Subcutaneous abdominal adipose tissue (tissue), 5 donors: Measurements from ENCODE around the gene TFDP1.
"Not testable (repeated sequence)": the region's sequence is repeated elsewhere in the genome, so short reads cannot be mapped to it uniquely, and the experiment has no call there.

Source experiments
- H3K27ac ChIP-seq: one replicate; pipeline ENCODE4 v1.7.0; 2013; ENCODE audit warnings: low read depth, mild to moderate bottlenecking, inconsistent platforms, low read length, moderate library complexity
- H3K27me3 ChIP-seq, 5 donors: one replicate each; pipeline ENCODE4 v1.7.0; 2013; ENCODE audit warnings: low read length in 5 of 5, inconsistent platforms in 1 of 5; ENCODE audit not compliant: control insufficient read depth in 5 of 5, insufficient read depth in 4 of 5
- H3K36me3 ChIP-seq, 5 donors: one replicate each; pipeline ENCODE4 v1.7.0; 2013; ENCODE audit warnings: low read length in 5 of 5; ENCODE audit not compliant: control insufficient read depth in 5 of 5, insufficient read depth in 5 of 5
- H3K4me1 ChIP-seq, 5 donors: one replicate each; pipeline ENCODE4 v1.7.0; 2013; ENCODE audit warnings: low read length in 5 of 5, mild to moderate bottlenecking in 3 of 5, moderate library complexity in 1 of 5; ENCODE audit not compliant: control insufficient read depth in 5 of 5, insufficient read depth in 5 of 5
- H3K4me3 ChIP-seq, 5 donors: one replicate each; pipeline ENCODE4 v1.7.0; 2013; ENCODE audit warnings: low read length in 5 of 5, low read depth in 1 of 5
- H3K9ac ChIP-seq, 5 donors: one replicate each; pipeline ENCODE4 v1.7.0; 2013; ENCODE audit warnings: low read length in 5 of 5, mild to moderate bottlenecking in 4 of 5, moderate library complexity in 3 of 5
- H3K9me3 ChIP-seq, 5 donors: one replicate each; pipeline ENCODE4 v1.7.0; 2013; ENCODE audit warnings: low read length in 5 of 5; ENCODE audit not compliant: control insufficient read depth in 5 of 5
- donor health status: healthy.
- donor health status: healthy.
- donor health status: healthy.
- donor health status: healthy.
- donor health status: healthy.

TFDP1 gene

GRCh38 chr13:113621498-113621897, 36.9 kb downstream of the TFDP1 start:
- H3K9me3 ChIP-seq, H3K27ac ChIP-seq, H3K4me1 ChIP-seq, H3K9ac ChIP-seq, H3K27me3 ChIP-seq, H3K4me3 ChIP-seq: not testable (repeated sequence)
- peaks cover 0 to 29% (median 17%) of the 10 kb centered on the region in 5 donors for H3K36me3 ChIP-seq

DNA sequence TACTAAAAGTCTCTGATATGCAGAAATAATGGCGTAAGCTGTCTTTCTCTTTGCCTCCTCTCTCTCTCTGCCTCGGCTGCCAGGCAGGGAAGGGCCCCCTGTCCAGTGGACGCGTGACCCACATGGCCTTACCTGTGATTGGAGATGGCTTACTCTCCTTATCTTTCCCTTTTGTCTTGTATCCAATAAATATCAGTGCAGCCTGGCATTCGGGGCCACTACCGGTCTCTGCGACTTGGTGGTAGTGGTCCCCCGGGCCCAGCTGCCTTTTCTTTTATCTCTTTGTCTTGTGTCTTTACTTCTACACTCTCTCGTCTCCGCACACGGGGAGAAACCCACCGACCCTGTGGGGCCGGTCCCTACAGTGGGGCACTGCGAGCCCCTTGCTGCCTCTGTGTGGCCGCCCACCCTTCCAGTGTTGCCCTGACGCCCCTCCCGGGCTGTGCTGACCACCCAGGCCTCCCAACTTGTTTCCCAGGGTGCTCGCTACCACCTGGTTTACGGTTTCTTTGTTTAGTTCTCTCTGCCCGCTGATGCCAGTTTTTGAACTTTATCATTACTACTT, 37.5 kb downstream of the TFDP1 start:
- not testable (repeated sequence) for H3K4me3 ChIP-seq, H3K4me1 ChIP-seq, H3K9ac ChIP-seq, H3K9me3 ChIP-seq, H3K27me3 ChIP-seq, H3K27ac ChIP-seq
- peaks cover 0 to 29% (median 17%) of the 10 kb centered on the region in 5 donors for H3K36me3 ChIP-seq

GRCh38 chr13:113622791-113623490, 38.4 kb downstream of the TFDP1 start:
- Histone ChIP-seq H3K36me3 (peaks cover 0 to 33% (median 22%) of the 10 kb centered on the region in 5 donors), H3K27ac (no peak overlapping the region), H3K27me3 (no peaks in the 10 kb centered on the region), H3K4me1 (peaks cover 2 to 8% (median 4%) of the 10 kb centered on the region in 5 donors), H3K9me3 (no peaks in the 10 kb centered on the region), H3K9ac (no peak overlapping the region), H3K4me3 (no peak overlapping the region)

GRCh38 chr13:113623491-113624234, 39.1 kb downstream of the TFDP1 start:
- H3K27ac ChIP-seq, result no peak overlapping the region
- no peak overlapping the region for H3K4me3 ChIP-seq
- no peak overlapping the region for H3K9ac ChIP-seq
- no peaks in the 10 kb centered on the region for H3K9me3 ChIP-seq
- H3K4me1 ChIP-seq, result peaks cover 2 to 8% (median 4%) of the 10 kb centered on the region in 5 donors
- H3K36me3 ChIP-seq, result peaks cover 0 to 40% (median 24%) of the 10 kb centered on the region in 5 donors
- no peaks in the 10 kb centered on the region for H3K27me3 ChIP-seq

DNA sequence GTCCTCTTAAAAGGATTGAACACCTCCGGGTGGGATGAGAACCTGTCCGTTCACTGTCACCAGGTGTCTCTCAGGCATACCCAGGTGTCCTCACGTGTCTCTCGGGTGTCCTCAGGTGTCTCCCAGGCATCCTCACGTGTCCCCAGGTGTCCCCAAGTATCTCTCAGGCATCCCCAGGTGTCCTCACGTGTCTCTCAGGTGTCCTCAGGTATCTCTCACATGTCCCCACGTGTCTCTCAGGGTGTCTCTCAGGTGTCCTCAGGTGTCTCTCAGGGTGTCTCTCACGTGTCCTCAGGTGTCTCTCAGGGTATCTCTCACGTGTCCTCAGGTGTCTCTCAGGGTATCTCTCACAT, 39.7 kb downstream of the TFDP1 start:
- Histone ChIP-seq H3K36me3 (peaks cover 0 to 45% (median 27%) of the 10 kb centered on the region in 5 donors), H3K27me3 (no peaks in the 10 kb centered on the region), H3K4me1 (peaks cover 2 to 8% (median 4%) of the 10 kb centered on the region in 5 donors), H3K9ac (no peak overlapping the region), H3K4me3 (no peak overlapping the region), H3K27ac (no peak overlapping the region), H3K9me3 (no peaks in the 10 kb centered on the region)

- not testable (repeated sequence) for H3K9ac ChIP-seq, H3K27me3 ChIP-seq, H3K9me3 ChIP-seq, H3K4me1 ChIP-seq, H3K4me3 ChIP-seq, H3K27ac ChIP-seq
- H3K36me3 ChIP-seq, result peaks cover 0 to 47% (median 31%) of the 10 kb centered on the region in 5 donors
Observed at GRCh38 chr13:113624640-113625304, 40.2 kb downstream of the TFDP1 start.

DNA sequence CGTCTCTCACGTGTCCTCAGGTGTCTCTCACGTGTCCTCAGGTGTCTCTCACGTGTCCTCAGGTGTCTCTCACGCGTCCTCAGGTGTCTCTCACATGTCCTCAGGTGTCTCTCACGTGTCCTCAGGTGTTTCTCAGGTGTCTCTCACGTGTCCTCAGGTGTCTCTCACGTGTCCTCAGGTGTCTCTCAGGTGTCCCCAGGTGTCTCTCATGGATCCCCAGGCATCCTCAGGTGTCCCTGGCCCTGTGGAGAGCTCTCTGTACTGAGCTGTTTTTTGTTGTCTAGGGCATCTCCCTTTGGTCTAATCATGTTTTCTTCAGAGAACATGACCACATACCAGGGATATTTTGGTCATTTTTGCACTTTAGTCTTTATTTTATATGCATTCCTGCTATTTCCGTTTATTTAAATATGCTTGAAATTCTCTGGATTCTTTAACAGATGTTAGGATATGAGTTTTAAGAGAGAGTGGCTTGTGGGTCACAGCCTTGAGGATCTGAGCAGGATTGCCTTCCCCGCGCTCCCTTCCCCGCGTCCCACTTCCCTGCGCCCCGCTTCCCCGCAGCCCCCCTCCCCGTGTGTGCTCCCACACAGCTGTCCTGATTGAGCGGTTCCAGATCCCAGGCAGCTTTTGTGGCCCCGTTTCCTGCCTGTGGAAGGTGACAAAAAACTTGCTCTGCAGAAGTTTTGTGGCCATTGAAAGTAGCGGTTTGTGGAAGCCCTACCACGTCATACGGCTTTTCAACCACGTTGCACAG, 41.6 kb downstream of the TFDP1 start:
- H3K4me3 ChIP-seq, result no peak overlapping the region
- no peaks in the 10 kb centered on the region for H3K9me3 ChIP-seq
- no peaks in the 10 kb centered on the region for H3K27me3 ChIP-seq
- peaks cover 0 to 56% (median 34%) of the 10 kb centered on the region in 5 donors for H3K36me3 ChIP-seq
- H3K4me1 ChIP-seq, result peaks cover 2 to 8% (median 4%) of the 10 kb centered on the region in 5 donors
- H3K27ac ChIP-seq, result no peak overlapping the region
- no peak overlapping the region for H3K9ac ChIP-seq

GRCh38 chr13:113627136-113627535, 42.6 kb downstream of the TFDP1 start:
- Histone ChIP-seq H3K4me3 (no peak overlapping the region), H3K36me3 (peaks cover 0 to 66% (median 44%) of the 10 kb centered on the region in 5 donors), H3K9me3 (no peaks in the 10 kb centered on the region), H3K27me3 (no peaks in the 10 kb centered on the region), H3K9ac (no peak overlapping the region), H3K27ac (no peak overlapping the region), H3K4me1 (peaks cover 2 to 8% (median 4%) of the 10 kb centered on the region in 5 donors)

DNA sequence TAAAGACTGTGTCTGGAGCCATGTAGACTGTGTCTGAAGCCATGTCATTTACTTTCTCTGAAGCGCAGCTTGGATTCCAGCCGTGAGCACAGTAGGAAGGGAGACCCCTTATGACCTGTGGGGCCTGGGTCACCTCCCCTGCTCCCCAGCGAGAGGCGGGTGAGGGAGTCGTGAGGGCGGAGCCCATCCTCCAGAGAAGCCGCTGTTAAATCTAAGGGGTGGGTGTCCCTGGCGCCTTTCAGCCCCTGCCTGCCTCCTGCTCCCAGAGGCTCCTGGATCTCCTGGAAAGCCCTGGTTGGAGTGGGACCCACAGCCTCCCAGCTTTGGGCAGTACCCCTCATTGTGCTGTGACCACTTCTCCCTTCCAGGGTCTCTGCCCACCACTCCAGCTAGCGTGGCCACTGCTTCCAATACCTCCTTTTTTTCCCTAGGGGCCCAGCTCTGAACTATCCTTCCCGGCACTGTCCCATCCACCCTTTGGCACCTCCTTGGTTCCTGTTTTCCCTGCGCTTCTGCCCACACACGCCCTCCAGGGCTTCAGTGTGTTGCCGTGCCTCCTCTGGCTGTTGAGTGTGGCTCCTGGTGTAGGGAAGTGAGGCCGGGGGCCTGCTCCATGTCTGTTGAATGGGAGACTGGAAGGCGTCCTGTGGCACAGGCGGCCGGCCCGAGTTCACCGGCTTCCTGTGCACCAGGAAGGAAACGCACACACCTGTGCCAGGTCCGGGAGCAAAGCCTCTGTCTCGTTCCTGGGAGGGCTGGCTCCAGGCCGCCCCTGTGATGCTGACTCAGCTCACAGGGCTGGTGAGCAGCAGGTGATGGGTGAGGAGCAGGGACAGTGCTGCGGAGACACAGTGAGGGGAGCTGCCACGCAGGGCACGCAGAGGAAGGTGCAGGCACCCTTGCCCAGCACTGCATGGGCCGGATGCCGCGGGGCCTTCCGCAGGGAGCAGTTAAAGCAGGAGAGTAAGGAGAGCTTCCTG, 44.0 kb downstream of the TFDP1 start:
- H3K36me3 ChIP-seq, result peaks cover 0 to 71% (median 45%) of the 10 kb centered on the region in 5 donors
- H3K9ac ChIP-seq, result no peak overlapping the region
- no peak overlapping the region for H3K4me3 ChIP-seq
- H3K9me3 ChIP-seq, result no peaks in the 10 kb centered on the region
- no peaks in the 10 kb centered on the region for H3K27me3 ChIP-seq
- no peak overlapping the region for H3K27ac ChIP-seq
- peaks cover 2 to 8% (median 4%) of the 10 kb centered on the region in 5 donors for H3K4me1 ChIP-seq
